Right forelimb (tissue), 1 donor: ENCODE results near the gene SPDYC.

Experiments used
- DNase-seq: peaks from one replicate; pipeline ENCODE4 v3.0.0-alpha.2; 2018

The SPDYC gene

GRCh38 chr11:65170058-65170534, at the start of gene SPDYC:
TSS of gene SPDYC (plus strand) at chr11:65170233. CDS start at chr11:65171358, 1,125 bp downstream.
- no peak for DNase-seq

- DNase-seq = no peak
Observed at GRCh38 chr11:65120831-65121230, 49.2 kb upstream of the SPDYC start.

GRCh38 chr11:65121447-65121864, 48.6 kb upstream of the SPDYC start:
- DNase-seq = no peak

GRCh38 chr11:65121865-65122696, 48.0 kb upstream of the SPDYC start, which contains the start of the genes FAU and MRPL49:
TSS of gene FAU (minus strand) at chr11:65122134. CDS start at chr11:65121813, 321 bp downstream.
TSS of gene MRPL49 (plus strand) at chr11:65122321. CDS start at chr11:65122347, 26 bp downstream.
- peak; percentile 96 for DNase-seq

- no peak for DNase-seq
Observed at GRCh38 chr11:65124480-65125196, 45.4 kb upstream of the SPDYC start.

GRCh38 chr11:65125197-65126056, 44.6 kb upstream of the SPDYC start:
- DNase-seq = no peak

- DNase-seq = no peak
Observed at GRCh38 chr11:65126624-65127274, 43.3 kb upstream of the SPDYC start.

- DNase-seq = no peak
Observed at GRCh38 chr11:65127473-65128181, 42.4 kb upstream of the SPDYC start.

- no peak for DNase-seq
Observed at GRCh38 chr11:65128182-65129145, 41.6 kb upstream of the SPDYC start.

- DNase-seq = no peak
Observed at GRCh38 chr11:65129649-65130441, 40.2 kb upstream of the SPDYC start.

- no peak for DNase-seq
Observed at GRCh38 chr11:65130631-65131416, 39.2 kb upstream of the SPDYC start.

GRCh38 chr11:65131417-65131776, 38.6 kb upstream of the SPDYC start:
- no peak for DNase-seq

- DNase-seq = no peak
Observed at GRCh38 chr11:65131895-65132237, 38.2 kb upstream of the SPDYC start.

GRCh38 chr11:65132238-65132987, 37.6 kb upstream of the SPDYC start:
- no peak for DNase-seq

GRCh38 chr11:65132988-65133700, 36.9 kb upstream of the SPDYC start:
- no peak for DNase-seq

GRCh38 chr11:65133724-65134123, 36.3 kb upstream of the SPDYC start:
- DNase-seq = peak; percentile 78

- peak; percentile 96 for DNase-seq
Observed at GRCh38 chr11:65134240-65134951, 35.6 kb upstream of the SPDYC start, which contains the start of gene SYVN1. TSS of gene SYVN1 (minus strand) at chr11:65134519. CDS start at chr11:65133601, 918 bp downstream.
